C4-2B (cell line): ENCODE data around the gene RASAL1.

Source experiments
- CTCF ChIP-seq: fragments of 450-650 bp; conservative IDR thresholded peaks from 2 replicates; pipeline ENCODE4 v1.5.1; 2017; ENCODE audit warnings: mild to moderate bottlenecking
- ZFX ChIP-seq: fragments of 450-650 bp; IDR thresholded peaks from 2 replicates; pipeline ENCODE4 v1.6.1; 2017

- TF ChIP-seq CTCF (no peak), ZFX (no peak)
Observed at GRCh38 chr12:113051759-113052158, 83.8 kb downstream of the RASAL1 start.
